GM12878 (cell line): ENCODE results near the gene ATG5. TPM values are rescaled to one million over a fixed set of nuclear protein-coding genes. Genes with fewer than 3 reads are reported as not detected.

ENCODE experiments used
- ATAC-seq: fragments of 200-7000 bp; cut with Tn5 transposase; 3 replicates; pipeline ENCODE4 v1.9.1; 2020; ENCODE audit warnings: mild to moderate bottlenecking, moderate library complexity
- BruUV-seq: library from RNA; stranded (reverse); fragments of 400-500 nt; replicated peaks from 2 replicates; lab custom pipeline; 2021; lab: Mats Ljungman, UMichigan
- CTCF ChIA-PET: fragments of 300-600 bp; sonication (Branson Sonifier 250); formaldehyde crosslinking; extraction: SDS; loops from one replicate; lab custom pipeline; 2021; ENCODE audit warnings: inconsistent platforms; lab: Yijun Ruan, JAX
- POLR2A ChIA-PET: fragments of 350-600 bp; formaldehyde crosslinking; extraction: SDS; loops from one replicate; lab custom pipeline; 2021; ENCODE audit warnings: inconsistent platforms; lab: Charles Lee
- RAD21 ChIA-PET: fragments of 300-600 bp; sonication (Branson Sonifier 250); formaldehyde crosslinking; loops from one replicate; lab custom pipeline; 2023; ENCODE audit warnings: antibody characterized with exemption; ENCODE audit not compliant: unreplicated experiment; lab: Charles Lee
- SMC1A ChIA-PET: fragments of 300-600 bp; sonication (Branson Sonifier 250); formaldehyde crosslinking; loops from one replicate; lab custom pipeline; 2023; ENCODE audit not compliant: unreplicated experiment, uncharacterized antibody; lab: Charles Lee
- DNase-seq: peaks from one replicate; pipeline ENCODE4 v3.0.0-alpha.2; 2011; ENCODE audit warnings: low read depth, low spot score
- FAIRE-seq: peaks from 3 replicates; lab custom pipeline; 2011; peaks lifted over from hg19 to GRCh38; lab: Jason Lieb, UNC
- H2AFZ ChIP-seq: 2 replicates; pipeline ENCODE4 v1.6.0; 2011; ENCODE audit warnings: low read depth, low read length, control low read depth; ENCODE audit not compliant: control insufficient read depth
- H3K27ac ChIP-seq: 2 replicates; pipeline ENCODE4 v1.5.1; 2011; ENCODE audit warnings: control low read depth; ENCODE audit not compliant: control insufficient read depth, insufficient read depth
- H3K27me3 ChIP-seq, 2 experiments: replicated peaks in 1 of 2; 2 replicates each; pipeline versions ENCODE4 v1.6.0 to v1.6.1; 2011; ENCODE audit warnings: low read length in 1 of 2; ENCODE audit not compliant: control insufficient read depth in 2 of 2, insufficient read depth in 2 of 2
- H3K36me3 ChIP-seq, 2 experiments: 2 replicates each; pipeline ENCODE4 v1.5.1; 2011; ENCODE audit warnings: low read length in 1 of 2; ENCODE audit not compliant: control insufficient read depth in 2 of 2, insufficient read depth in 2 of 2
- H3K4me1 ChIP-seq: 2 replicates; pipeline ENCODE4 v1.6.1; 2011; ENCODE audit warnings: mild to moderate bottlenecking, low read length, moderate library complexity, mixed read lengths; ENCODE audit not compliant: control insufficient read depth, insufficient read depth
- H3K4me2 ChIP-seq: 2 replicates; pipeline ENCODE4 v1.6.0; 2011; ENCODE audit warnings: control low read depth; ENCODE audit not compliant: control insufficient read depth, insufficient read depth
- H3K4me3 ChIP-seq: fragments of 200-600 bp; sonication (generic); 2 replicates; pipeline ENCODE4 v1.5.1; 2016
- H3K79me2 ChIP-seq: 2 replicates; pipeline ENCODE4 v1.6.0; 2011; ENCODE audit warnings: low read length; ENCODE audit not compliant: control insufficient read depth, insufficient read depth
- H3K9ac ChIP-seq: 2 replicates; pipeline ENCODE4 v1.8.0; 2011; ENCODE audit warnings: low read length, control low read depth, mixed read lengths; ENCODE audit not compliant: control insufficient read depth, insufficient read depth
- H3K9me3 ChIP-seq: replicated peaks from 3 replicates; pipeline ENCODE4 v1.5.1; 2011; ENCODE audit warnings: mild to moderate bottlenecking, low read length; ENCODE audit not compliant: control insufficient read depth, insufficient read depth
- H4K20me1 ChIP-seq: 2 replicates; pipeline ENCODE4 v1.6.0; 2011; ENCODE audit not compliant: control insufficient read depth, insufficient read depth
- BCL11A ChIP-seq: IDR thresholded peaks from 2 replicates; pipeline ENCODE4 v1.6.1; 2011; ENCODE audit warnings: low read depth, low read length
- CREB1 ChIP-seq: IDR thresholded peaks from 2 replicates; pipeline ENCODE4 v1.6.1; 2012; ENCODE audit warnings: low read depth, mild to moderate bottlenecking, inconsistent platforms
- CREM ChIP-seq: IDR thresholded peaks from 2 replicates; pipeline ENCODE4 v1.6.1; 2014; ENCODE audit warnings: antibody characterized with exemption, low read depth
- HCFC1 ChIP-seq: fragments of 150-350 bp; IDR thresholded peaks from 2 replicates; pipeline ENCODE4 v1.6.1; 2014; ENCODE audit warnings: low read length
- HDGF ChIP-seq: fragments of 450-650 bp; IDR thresholded peaks from 2 replicates; pipeline ENCODE4 v1.6.1; 2016; ENCODE audit warnings: antibody characterized with exemption
- JUND ChIP-seq: IDR thresholded peaks from 2 replicates; pipeline ENCODE4 v1.6.1; 2012; ENCODE audit warnings: low read depth, mild to moderate bottlenecking, low read length, improper control_type of control experiment, moderate library complexity
- MYB ChIP-seq: fragments of 150-350 bp; IDR thresholded peaks from 2 replicates; pipeline ENCODE4 v1.6.1; 2014; ENCODE audit warnings: mild to moderate bottlenecking, low read depth, low read length, borderline replicate concordance
- NRF1 ChIP-seq: conservative IDR thresholded peaks from 2 replicates; pipeline ENCODE4 v1.6.1; 2011; ENCODE audit warnings: mild to moderate bottlenecking, low read depth, low read length, improper control_type of control experiment
- USF2 ChIP-seq: IDR thresholded peaks from 2 replicates; pipeline ENCODE4 v1.6.1; 2011; ENCODE audit warnings: low read depth, low read length, improper control_type of control experiment, borderline replicate concordance
- ZNF24 ChIP-seq: fragments of 450-650 bp; IDR thresholded peaks from 2 replicates; pipeline ENCODE4 v1.6.1; 2017; ENCODE audit warnings: antibody characterized with exemption, mild to moderate bottlenecking
- ZNF384 ChIP-seq: IDR thresholded peaks from 2 replicates; pipeline ENCODE4 v1.6.1; 2012; ENCODE audit warnings: low read depth, mild to moderate bottlenecking, low read length, improper control_type of control experiment, borderline replicate concordance
- ZZZ3 ChIP-seq: IDR thresholded peaks from 2 replicates; pipeline ENCODE4 v1.6.1; 2011; ENCODE audit warnings: low read depth; ENCODE audit not compliant: control insufficient read depth, insufficient read length
- WGBS: methylation state at CpG from one replicate; pipeline ENCODE4 v1.1.6; 2016; ENCODE audit warnings: low lambda C conversion rate; ENCODE audit not compliant: insufficient replicate concordance, insufficient coverage; ENCODE audit errors: missing lambda C conversion rate; 5-methylcytosine and 5-hydroxymethylcytosine counted together
- in situ Hi-C: fragments of 300-500 bp; cut with MboI; formaldehyde crosslinking; loops from 9 replicates; pipeline ENCODE4 v1.14.3; 2018; ENCODE audit warnings: mixed read lengths
- intact Hi-C: fragments of 100-400 bp; cut with micrococcal nuclease; formaldehyde crosslinking; loops from one replicate; pipeline ENCODE4 v1.14.2; 2022; ENCODE audit not compliant: unreplicated experiment
- polyA plus RNA-seq, 11 experiments: library from polyadenylated mRNA; depleted of rRNA in 4 of 11; unstranded in 6 of 11; stranded (reverse) in 5 of 11; fragments of >200 nt; fragmentation: Nextera tagmentation in 4 of 11; fragmentation: Illumina TruSeq in 1 of 11; extraction: Ambion mirVana in 4 of 11; extraction: Trizol in 1 of 11; gene quantifications; 1 replicate in 1 of 11; 2 replicates in 10 of 11; pipeline versions ENCODE4 v1.2.1 to v1.2.3, GENCODE V29; 2011 to 2016; ENCODE audit warnings: inconsistent platforms in 2 of 11, missing spikeins in 2 of 11, low read depth in 1 of 11
- total RNA-seq, 4 experiments: library from RNA; depleted of rRNA in 3 of 4; stranded (reverse); fragments of >200 nt in 3 of 4; fragmentation: Illumina TruSeq in 1 of 4; extraction: Trizol in 1 of 4; gene quantifications; 2 replicates each; pipeline versions ENCODE4 v1.2.1 to v1.2.3, GENCODE V29; 2013 to 2021
- TF ChIP-seq, protein P1 (sequence below): fragments of 450-650 bp; formaldehyde crosslinking; IDR thresholded peaks from 2 replicates; pipeline ENCODE4 v1.4.0; 2022; ENCODE audit warnings: mild to moderate bottlenecking, moderate library complexity

Gene ATG5
- total and polyA plus RNA-seq, 10 of the 15 experiments (the other 5 are each of a cell fraction or from before 2014, with no cell fraction given), result 12.9 to 51.8 (median 23.9) TPM

DNA sequence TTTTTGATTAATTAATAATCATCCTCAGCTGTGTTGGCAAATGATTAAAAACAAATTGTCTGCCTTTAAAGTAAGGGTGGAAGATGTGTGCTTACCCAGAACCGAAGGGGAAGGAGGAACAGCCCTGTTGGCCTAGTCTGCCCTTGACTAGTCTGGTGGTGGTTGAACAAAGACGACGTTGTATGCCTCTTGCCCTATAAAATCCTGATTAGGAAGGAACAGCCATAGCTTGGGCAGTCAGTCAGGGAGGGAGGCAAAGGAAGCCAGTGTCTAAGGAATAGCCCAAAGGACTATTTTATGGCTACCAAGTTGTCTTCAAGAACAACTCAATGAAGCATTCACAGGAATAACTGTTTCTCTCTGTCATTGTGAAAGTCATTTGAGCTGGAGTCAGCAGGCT is 168.7 kb downstream of the ATG5 start:
- ChIA-PET SMC1A (interaction anchor here (0.6 to 18.2 kb wide), 6 partner anchors 8 to 914 kb away, joined by 3 to 217 read pairs (median 10); no protein-coding TSS in a partner anchor), POLR2A (interaction anchor here (1.1 to 1.3 kb wide), 2 partner anchors 11 to 40 kb away, joined by 3 read pairs; no protein-coding TSS in a partner anchor), RAD21 (interaction anchor here (1.3 to 1.9 kb wide), 3 partner anchors 9 to 25 kb away, joined by 4 to 6 read pairs (median 4); no protein-coding TSS in a partner anchor), CTCF (interaction anchor here (0.8 to 1.3 kb wide), 5 partner anchors 10 to 178 kb away, joined by 3 to 6 read pairs (median 3); no protein-coding TSS in a partner anchor)
- Histone ChIP-seq H4K20me1 (no peaks in the 10 kb centered on the region), H3K79me2 (no peaks in the 10 kb centered on the region), H3K9ac (no peak overlapping the region), H2AFZ (no peak overlapping the region), H3K36me3 (no peaks in the 10 kb centered on the region), H3K27ac (no peak overlapping the region), H3K4me1 (peaks cover 5% of the 10 kb centered on the region), H3K4me2 (no peak overlapping the region), H3K9me3 (no peaks in the 10 kb centered on the region; the same call in 2 of the 3 replicates), H3K27me3 (no peaks in the 10 kb centered on the region), H3K4me3 (no peak overlapping the region)
- intact Hi-C loops, result no loop called here
- FAIRE-seq (no peak), ATAC-seq (peak; percentile 30), DNase-seq (no peak)
- WGBS, result 87% methylated on average over 3 of the region's 3 CpGs
- no peak for TF ChIP-seq CREM
- BruUV-seq, result no TSS peak
- in situ Hi-C loops, result no loop called here

DNA sequence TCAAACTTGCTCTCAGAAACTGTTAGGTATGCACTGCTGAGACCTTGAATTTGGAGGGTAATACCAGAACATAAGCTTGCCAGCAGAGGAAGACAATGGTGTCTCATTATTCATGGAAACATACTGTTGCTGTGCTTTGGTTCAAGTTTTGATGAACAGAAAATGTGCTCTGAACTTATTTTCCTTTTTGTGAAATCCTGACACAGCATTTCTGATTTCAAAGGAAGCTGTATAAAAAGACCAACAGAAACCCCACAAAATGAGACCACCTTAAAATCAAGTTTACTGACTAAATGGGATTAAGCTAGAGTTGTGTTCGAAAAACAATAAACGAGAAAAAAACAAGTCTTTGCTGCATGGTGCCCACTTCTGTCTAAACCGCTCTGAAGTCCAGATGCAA is 169.1 kb downstream of the ATG5 start:
- 80% methylated on average over 3 of the region's 3 CpGs for WGBS
- no TSS peak for BruUV-seq
- peaks cover 3% of the 10 kb centered on the region for H3K4me1 ChIP-seq
- CTCF ChIA-PET, result interaction anchor here (0.6 to 1.3 kb wide), 6 partner anchors 10 to 179 kb away, joined by 3 to 6 read pairs (median 3); no protein-coding TSS in a partner anchor
- H2AFZ ChIP-seq, result no peak overlapping the region
- H3K4me3 ChIP-seq, result no peak overlapping the region
- no peaks in the 10 kb centered on the region for H3K27me3 ChIP-seq
- no peaks in the 10 kb centered on the region for H3K36me3 ChIP-seq
- H3K27ac ChIP-seq, result no peak overlapping the region
- no peaks in the 10 kb centered on the region for H4K20me1 ChIP-seq
- FAIRE-seq (no peak), DNase-seq (no peak), ATAC-seq (no peak)
- SMC1A ChIA-PET, result interaction anchor here (0.6 to 18.2 kb wide), 6 partner anchors 8 to 913 kb away, joined by 3 to 217 read pairs (median 10); no protein-coding TSS in a partner anchor
- POLR2A ChIA-PET, result interaction anchor here (1.1 to 1.3 kb wide), 2 partner anchors 12 to 40 kb away, joined by 3 read pairs; no protein-coding TSS in a partner anchor
- H3K9ac ChIP-seq, result no peak overlapping the region
- intact Hi-C loops, result no loop called here
- H3K79me2 ChIP-seq, result no peaks in the 10 kb centered on the region
- RAD21 ChIA-PET, result interaction anchor here (1.3 to 1.9 kb wide), 3 partner anchors 9 to 26 kb away, joined by 4 to 6 read pairs (median 4); no protein-coding TSS in a partner anchor
- no peak overlapping the region for H3K4me2 ChIP-seq
- no peaks in the 10 kb centered on the region; the same call in 2 of the 3 replicates for H3K9me3 ChIP-seq
- in situ Hi-C loops, result no loop called here
- TF ChIP-seq BCL11A (no peak), HDGF (no peak), CREB1 (no peak), JUND (no peak), ZZZ3 (no peak), NRF1 (no peak), ZNF24 (no peak), CREM (no peak), ZNF384 (no peak), USF2 (no peak), MYB (no peak), HCFC1 (no peak)
- TF ChIP-seq, protein P1, sequence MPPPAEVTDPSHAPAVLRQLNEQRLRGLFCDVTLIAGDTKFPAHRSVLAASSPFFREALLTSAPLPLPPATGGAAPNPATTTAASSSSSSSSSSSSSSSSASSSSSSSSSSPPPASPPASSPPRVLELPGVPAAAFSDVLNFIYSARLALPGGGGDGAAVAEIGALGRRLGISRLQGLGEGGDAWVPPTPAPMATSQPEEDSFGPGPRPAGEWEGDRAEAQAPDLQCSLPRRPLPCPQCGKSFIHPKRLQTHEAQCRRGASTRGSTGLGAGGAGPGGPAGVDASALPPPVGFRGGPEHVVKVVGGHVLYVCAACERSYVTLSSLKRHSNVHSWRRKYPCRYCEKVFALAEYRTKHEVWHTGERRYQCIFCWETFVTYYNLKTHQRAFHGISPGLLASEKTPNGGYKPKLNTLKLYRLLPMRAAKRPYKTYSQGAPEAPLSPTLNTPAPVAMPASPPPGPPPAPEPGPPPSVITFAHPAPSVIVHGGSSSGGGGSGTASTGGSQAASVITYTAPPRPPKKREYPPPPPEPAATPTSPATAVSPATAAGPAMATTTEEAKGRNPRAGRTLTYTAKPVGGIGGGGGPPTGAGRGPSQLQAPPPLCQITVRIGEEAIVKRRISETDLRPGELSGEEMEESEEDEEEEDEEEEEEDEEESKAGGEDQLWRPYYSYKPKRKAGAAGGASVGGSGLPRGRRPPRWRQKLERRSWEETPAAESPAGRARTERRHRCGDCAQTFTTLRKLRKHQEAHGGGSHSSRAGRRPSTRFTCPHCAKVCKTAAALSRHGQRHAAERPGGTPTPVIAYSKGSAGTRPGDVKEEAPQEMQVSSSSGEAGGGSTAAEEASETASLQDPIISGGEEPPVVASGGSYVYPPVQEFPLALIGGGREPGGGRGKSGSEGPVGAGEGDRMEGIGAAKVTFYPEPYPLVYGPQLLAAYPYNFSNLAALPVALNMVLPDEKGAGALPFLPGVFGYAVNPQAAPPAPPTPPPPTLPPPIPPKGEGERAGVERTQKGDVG (CRISPR knock-in tag), result no peak
